ENCODE data around the gene CAPZB.

CAPZB gene

DNA sequence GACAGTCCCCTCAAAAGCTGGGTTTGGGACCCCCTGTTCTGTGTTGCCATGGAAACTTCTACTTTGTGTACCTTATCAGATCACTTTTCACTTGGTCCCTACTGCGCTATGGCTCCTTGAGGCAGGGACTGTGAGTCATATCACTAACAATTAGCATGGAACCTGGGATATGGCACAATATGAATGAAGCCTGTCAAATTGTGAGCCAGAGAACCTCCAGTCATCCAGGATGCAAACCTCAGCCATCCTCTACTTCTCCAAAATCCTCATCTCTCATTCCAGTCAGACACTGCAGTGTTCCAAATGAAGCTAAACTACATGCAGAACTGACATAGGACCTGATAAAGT, 11.2 kb upstream of the CAPZB start:
- DNase-seq = no peak

DNA sequence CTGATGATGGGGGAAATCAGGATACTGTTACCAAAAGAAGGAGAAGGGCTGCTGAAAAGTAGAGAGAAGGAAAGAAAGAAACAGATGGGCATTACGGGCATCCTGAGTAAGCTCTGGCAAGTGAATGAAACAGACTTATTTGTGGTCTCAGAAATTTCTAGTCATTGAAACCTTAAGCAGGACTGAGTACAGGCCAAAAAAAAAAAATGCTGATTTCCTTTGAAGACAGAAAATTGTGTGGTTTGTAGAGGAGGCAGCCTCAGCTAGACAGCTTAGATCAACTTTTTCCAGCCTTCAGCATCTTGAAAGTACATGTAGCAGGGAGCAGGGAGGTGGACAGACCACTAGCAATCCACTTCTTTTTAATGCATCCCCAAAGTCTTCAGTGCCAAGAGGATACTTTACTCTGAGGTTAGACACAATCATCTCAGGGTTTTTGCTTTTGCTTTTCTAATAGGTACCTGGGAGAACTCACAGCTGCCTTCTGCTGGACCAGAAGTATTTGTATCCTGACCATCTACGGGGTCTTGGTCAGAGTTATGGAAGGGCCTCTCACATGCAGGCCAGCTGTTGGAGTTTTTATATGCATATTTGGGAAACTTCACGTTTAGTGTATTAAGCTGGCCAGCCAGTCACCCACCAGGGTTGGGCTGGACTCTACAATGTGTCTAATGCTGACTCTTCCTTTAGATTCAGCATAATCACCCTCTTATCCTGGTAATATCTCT, 10.6 kb upstream of the CAPZB start:
- DNase-seq = no peak

DNA sequence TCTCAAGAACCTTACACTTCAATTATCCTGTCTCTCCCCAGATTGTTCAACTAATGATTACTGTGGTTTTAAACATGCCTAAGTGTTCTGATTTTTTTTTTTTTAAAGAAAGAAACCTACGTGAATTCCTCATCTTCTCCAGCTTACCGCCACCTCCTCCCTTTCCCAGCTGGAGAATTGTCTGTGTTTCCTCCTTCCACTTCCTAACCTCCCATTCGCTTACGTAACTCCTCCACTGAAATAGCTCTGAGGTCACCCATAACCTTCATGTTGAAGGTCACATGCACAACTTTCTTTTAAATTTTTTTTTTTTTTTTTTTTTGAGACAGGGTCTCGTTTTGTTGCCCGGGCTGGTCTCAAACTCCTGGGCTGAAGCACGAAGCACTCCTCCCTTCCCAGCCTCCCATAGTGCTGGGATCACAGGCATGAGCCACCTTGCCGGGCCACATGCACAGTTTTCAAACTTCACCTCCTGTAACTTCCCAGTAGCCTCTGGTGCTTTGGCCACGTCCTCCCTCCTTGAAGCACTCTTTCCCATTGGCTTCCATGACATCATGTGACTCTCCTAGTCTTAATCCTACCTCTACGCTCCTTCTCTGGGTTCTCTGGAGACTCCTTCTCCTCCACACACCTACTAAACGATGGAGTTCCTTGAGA, 9.8 kb upstream of the CAPZB start:
- no peak for DNase-seq

- no peak for DNase-seq
These were observed 8.2 kb upstream of the CAPZB start for GRCh38 chr1:19493547-19493946.

DNA sequence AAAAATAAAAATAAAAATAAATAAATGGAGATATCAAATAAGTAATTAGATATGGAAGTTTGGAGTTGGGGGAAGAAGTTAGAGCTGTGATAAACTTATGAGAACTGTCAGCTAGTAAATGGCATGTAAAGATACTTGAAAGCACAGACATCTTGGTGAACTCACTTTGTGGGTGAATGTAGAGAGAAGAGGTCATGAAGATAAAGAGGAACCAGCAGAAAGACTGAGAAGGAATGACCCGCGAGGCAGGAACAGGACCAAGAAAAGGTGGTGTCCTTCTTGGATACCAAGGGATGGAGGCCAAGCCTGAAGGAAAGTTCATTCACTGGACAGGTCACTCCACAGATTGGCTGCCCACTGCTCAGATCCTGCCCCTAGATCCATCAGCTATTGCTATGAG, 4.7 kb upstream of the CAPZB start:
- DNase-seq = no peak

- DNase-seq = no peak
These were observed 2.8 kb upstream of the CAPZB start for GRCh38 chr1:19488136-19488535.

DNA sequence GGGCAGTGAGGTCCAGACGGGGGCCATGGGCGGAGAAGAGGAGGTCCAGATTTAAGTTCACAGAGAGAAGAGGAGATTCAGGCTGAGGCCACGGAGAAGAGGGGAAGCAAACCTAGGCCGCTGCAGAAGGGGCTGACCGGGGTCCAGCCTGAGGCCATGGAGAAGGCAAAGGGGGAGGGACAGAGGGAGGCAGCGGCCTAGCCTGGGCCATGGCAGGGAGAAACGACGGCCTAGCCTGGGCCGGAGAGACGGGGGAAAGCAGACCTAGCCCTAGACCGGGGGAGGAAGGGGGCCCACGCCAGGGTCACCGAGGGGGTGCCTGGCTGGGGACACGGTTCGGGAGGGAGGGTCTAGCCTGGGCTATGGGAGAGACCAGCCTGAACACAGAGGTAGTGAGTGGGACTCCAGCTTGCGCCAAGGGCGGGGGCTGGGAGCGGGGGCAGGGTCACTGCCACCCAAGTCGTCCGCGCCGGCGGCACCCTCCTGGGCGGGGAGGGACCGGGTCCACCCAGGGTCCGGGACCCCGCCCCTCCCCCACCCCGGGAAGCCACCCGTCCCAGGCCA, 459 bp downstream of the CAPZB start:
- no peak for DNase-seq

DNA sequence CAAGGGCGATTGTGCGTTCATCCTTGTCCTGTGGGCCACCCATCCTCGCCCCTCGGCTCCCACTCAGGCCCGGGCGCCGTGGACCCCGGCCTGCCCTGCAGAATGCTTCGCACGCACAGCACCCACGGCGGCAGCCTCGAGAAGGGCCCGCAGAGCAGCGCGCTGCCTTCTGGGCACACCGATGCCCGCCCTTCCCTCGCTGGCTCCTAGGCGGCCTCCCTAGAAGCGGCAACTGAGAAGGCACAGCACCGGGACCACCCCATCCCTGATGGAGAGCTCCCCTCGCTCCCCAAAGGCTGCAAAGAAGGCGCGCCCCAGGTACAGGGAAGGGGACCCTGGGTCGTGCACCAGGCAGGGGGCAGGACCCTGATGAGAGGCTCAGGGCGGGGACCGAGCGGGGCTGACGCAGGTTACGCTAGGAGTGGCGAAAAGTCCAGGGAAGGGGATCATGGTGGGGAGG, 971 bp downstream of the CAPZB start:
- peak in 2 of 5 donors; percentile 23 to 29 for DNase-seq

DNA sequence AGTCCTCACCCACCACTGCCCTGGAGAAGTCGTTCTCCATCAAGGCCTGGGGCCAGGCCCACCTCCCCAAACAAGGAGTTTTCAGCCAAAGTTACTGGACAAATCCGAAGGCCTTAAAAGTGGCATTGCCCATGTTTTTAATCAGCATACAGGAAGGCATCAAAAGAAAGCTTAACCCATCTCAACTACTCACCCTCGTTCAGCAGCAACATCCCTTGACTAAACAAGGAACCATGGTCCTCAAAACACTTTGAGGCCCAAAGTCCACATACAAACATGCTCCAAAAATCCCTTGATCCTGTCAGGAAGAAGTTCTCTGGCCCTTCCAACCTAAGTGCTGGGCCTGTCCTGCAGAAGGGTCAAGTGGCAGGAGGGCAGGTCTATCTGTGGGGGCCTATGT, 1.6 kb downstream of the CAPZB start:
- no peak for DNase-seq

DNA sequence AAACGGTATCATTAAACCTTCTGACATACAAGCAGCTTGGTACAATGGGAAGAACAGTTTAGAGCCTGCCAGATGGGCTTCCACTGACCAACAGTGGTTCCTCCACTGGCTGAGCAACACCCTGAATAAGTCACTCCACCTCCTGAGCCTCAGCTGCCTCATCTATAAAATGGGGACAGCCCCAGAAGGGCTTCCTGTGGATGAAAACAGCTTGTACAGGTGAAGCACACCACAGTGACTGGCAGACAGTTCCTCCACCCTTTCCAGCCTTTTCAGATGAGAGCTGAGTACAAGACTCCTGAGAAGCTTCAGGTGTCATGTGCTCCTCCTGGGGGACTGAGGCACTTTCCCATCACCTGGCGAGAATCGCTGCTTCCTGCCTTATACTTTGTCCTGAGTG, 2.1 kb downstream of the CAPZB start:
- DNase-seq = peak in 1 of 5 donors; percentile 51

DNA sequence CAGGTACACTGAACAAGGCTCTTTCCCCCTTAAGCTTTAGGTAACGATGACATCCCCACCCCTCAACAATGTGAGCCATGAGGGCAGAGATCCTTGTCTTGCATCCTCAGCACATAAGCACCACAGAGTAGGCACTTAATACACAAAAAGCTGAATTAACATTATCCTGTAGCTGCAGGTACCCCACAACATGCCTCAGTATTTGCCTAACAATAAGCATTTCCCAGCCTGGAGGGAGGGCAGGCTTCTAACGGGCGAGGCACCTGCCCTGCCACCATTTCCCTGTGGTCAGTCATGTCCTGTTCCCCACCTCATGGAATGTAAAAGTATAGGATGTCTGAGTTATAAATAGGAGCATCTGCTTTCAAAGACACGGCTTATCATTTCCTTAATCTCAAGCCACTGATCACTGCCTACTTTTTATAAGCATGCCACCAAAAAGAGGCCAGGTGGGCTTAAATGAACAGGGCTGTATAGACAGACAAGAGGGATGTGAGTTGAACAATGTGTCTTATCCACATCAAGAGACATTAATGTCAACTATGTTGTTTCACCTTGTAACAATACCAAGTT, 3.4 kb downstream of the CAPZB start:
- DNase-seq = no peak

DNA sequence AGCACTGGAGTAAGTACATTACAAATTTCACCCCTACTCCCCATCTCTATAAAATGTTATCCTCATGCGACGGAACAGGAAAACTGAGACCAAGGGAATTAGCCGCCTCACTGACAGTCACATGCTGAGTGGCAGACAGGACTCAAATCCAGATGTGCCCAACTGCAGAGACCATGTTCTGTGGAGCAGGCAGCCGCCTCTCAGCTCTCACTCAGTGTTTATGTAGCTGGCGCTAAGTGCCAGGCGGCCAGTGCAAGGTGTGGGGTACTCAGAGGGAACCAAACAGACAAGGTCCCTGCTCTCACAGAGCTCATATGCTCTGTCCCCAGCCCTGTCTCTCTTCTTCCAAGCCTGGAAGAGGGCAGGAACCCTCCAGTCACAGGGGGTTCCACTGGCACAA, 5.1 kb downstream of the CAPZB start:
- DNase-seq = no peak

DNA sequence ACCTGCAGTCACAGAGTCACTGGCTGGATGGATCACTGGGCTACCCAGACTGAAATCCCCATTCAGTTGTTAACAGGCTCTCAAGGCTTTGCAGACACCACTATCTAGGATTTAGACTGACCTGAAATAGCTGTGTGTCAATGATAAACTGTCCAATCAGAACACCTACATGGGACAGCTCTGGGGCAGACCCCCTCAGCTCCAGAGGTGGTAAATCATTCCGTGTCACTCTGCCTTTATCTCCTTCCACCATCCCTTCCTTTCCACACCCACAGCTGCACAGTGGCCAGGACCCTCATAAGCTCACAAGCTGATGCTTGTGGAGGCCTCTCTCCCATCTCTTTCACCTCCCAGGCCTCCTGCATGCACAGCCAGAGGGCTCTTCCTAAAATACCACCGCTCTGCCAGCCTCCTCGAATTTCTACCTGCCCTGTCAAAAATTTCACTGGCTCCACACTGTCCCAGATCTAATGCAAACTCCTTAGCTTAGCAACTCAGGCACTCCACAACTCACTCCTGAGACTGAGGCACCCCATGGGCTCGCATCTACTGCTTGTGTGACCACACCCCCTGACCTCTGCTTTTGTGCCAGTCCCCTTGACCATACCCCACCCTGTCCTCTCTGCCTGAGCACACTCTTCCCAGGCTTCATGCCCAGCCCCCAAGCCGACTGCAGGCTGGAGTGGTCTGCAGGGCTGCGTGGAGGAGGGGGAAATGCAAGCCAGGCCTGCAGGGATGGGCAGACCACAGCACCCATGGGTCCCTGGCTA, 5.8 kb downstream of the CAPZB start:
- DNase-seq = no peak

GRCh38 chr1:19478322-19478721, 7.0 kb downstream of the CAPZB start:
- no peak for DNase-seq

GRCh38 chr1:19477284-19478249, 7.8 kb downstream of the CAPZB start:
- DNase-seq = peak in 1 of 5 donors; percentile 69

- peak in 4 of 5 donors; percentile 19 to 81 (median 38) for DNase-seq
These were observed 8.7 kb downstream of the CAPZB start for GRCh38 chr1:19476450-19477190.

DNA sequence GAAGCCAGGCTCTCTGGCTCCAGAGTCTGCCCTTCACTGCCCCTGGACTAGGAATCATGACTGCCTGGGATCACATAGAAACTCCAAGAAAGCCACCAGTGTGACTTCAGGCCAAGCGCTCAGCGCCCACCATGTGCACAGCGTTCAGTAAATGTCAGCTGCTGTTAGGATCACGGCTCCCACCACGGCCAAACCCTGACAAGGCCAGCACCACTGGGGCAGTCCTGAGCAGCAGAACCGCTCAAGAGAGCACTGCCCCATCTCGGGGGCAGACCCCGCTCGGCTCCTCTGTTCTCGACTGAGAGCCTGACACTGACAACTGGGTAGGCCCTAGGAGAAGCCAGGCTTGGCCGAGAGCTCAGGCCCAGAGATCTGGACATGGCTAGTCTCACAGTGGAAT, 10.0 kb downstream of the CAPZB start:
- no peak for DNase-seq

- no peak for DNase-seq
These were observed 13.2 kb downstream of the CAPZB start for GRCh38 chr1:19472174-19472573.

DNA sequence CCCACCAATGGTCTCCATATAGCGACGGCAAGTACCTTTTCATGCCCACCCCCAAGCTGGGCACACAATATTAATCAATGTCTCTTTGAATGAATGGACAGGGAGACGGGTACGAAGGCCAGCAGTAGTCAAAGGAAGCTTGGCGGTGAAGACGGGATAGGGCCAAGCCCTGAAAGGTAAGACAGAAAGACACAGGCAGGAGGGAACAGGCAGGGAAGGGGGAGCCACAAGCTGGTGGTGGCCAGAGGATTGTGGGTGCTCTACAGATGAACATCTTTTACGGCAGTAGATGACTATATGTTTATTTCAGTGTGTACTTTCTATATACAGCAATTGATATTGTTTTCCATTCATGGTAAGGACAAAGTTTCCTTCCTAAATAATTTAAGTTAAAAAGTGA, 16.3 kb downstream of the CAPZB start:
- no peak for DNase-seq

DNA sequence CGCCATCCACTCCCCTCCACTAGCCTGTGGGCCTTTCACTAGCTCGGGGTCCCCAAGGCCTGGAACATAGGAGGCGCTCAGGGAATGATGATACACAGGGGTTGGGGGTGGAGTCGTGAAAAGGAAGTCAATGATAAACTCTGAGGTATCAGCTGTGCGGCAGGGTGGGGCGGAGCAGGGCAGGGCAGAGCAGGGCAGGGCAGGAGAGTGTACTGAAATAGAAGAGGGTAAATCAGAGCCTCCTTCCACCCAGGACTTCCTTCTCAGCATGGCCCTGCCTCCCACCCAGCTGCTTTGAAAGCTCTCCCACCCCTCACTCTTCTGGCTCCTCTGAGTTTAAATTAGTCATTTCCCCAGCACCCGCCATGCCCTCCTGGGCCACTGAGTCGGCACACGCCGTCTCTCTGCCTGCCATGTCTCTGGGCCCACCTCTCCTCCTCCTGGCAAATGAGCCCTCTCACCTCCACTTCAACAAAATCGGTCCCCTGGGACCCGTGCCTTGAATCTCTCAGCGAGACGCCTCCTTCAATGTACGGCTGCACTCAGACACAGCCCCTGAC, 16.9 kb downstream of the CAPZB start:
- DNase-seq = peak; percentile 30 to 75 (median 54)
